Stimulated activated CD8-positive, alpha-beta memory T cell treated with anti-CD3 and anti-CD28 coated beads, Interleukin-7, amount 100 ng/mL, for 48 hours (primary cell): ENCODE measurements around the gene C1QTNF4.
A peak's percentile ranks its signal among the peaks of the same experiment; 100 is the strongest.
"Not testable (repeated sequence)": the region's sequence is repeated elsewhere in the genome, so short reads cannot be mapped to it uniquely, and the experiment has no call there.

ENCODE experiments used
- DNase-seq, 2 donors: peaks; one replicate each; pipeline ENCODE4 v3.0.0-alpha.2; 2020; ENCODE audit warnings: low read depth in 1 of 2; ENCODE audit errors: extremely low read depth in 1 of 2

Gene C1QTNF4

GRCh38 chr11:47569646-47570045, 24.6 kb downstream of the C1QTNF4 start:
- DNase-seq = no peak

GRCh38 chr11:47566149-47566698, 28.0 kb downstream of the C1QTNF4 start:
- no peak for DNase-seq

- DNase-seq = peak; percentile 62 to 70
Measured at GRCh38 chr11:47565340-47566148, 28.7 kb downstream of the C1QTNF4 start, which contains the start of gene PTPMT1. TSS of gene PTPMT1 (plus strand) at chr11:47565599. CDS start at chr11:47565623, 24 bp downstream.

- DNase-seq = no peak
Measured at GRCh38 chr11:47564933-47565339, 29.3 kb downstream of the C1QTNF4 start.

GRCh38 chr11:47564366-47564765, 29.8 kb downstream of the C1QTNF4 start:
- not testable (repeated sequence) for DNase-seq

DNA sequence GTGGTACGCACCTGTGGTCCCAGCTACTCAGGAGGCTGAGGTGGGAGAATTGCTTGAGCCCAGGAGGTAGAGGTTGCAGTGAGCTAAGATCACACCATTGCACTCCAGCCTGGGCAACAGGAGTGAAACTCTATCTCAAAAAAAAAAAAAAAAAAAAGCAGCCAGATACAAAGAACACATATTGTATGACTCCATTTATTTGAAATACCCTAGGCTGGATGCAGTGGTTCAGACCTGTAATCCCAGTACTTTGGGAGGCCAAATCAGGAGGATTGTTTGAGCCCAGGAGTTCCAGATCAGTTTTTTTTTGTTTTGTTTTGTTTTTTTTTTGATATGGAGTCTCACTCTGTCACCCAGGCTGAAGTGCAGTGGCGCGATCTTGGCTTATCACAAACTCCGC, 31.8 kb downstream of the C1QTNF4 start:
- DNase-seq = not testable (repeated sequence)

DNA sequence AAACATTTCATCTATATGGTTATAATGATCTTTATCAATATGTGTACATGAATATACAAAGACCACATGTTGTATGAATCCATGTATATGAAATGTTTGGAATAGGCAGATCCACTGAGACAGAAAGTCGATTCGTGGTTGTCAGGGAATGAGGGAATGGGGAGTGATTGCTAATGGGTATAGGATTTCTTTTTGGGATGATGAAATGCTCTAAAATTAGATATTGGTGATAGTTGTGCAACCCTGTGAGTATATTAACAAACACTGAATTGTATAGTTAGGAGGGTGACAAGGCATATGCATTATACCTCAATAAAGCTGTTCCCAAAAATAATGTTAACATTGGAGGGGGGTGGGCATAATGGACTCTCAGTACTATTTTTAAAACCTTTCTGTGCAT, 33.8 kb downstream of the C1QTNF4 start:
- DNase-seq = no peak

DNA sequence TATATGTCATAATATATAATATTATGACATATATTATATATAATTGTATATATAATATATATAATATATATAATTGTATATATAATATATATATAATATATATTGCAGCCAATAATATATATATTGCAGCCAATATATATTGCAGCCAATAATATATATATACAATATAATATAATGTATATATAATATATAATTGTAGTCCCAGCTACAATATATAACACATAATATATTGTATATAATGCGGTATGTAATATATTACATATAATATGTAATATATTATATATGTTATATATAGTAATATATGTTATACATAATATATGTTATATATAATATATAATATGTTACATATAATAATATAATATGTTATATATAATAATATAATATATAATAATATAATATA, 35.5 kb downstream of the C1QTNF4 start:
- no peak for DNase-seq

GRCh38 chr11:47557004-47557403, 37.2 kb downstream of the C1QTNF4 start:
- not testable (repeated sequence) for DNase-seq

DNA sequence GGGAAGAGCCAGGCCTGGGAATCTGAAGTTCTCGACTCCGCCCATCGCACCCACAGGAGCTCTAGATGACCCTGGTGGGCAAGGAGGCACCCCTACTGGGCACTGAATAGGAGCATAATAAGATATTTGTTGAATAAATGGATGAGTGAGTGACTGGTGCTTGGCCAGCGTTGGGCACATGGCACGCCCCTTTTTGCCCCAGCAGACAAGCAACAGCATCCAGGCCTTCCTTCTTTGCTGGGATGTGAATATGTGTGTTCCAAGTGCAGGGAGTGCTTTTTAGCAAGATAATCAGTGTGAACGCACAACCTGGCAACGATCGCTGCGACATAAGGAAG, 40.8 kb downstream of the C1QTNF4 start:
- DNase-seq = no peak

- DNase-seq = peak; percentile 86 to 90
Measured at GRCh38 chr11:47552566-47553405, 41.4 kb downstream of the C1QTNF4 start, which contains the start of gene CELF1. TSS of gene CELF1 (minus strand) at chr11:47553132. CDS start at chr11:47499523, 53,609 bp downstream.

GRCh38 chr11:47552056-47552565, 42.1 kb downstream of the C1QTNF4 start:
- no peak for DNase-seq

DNA sequence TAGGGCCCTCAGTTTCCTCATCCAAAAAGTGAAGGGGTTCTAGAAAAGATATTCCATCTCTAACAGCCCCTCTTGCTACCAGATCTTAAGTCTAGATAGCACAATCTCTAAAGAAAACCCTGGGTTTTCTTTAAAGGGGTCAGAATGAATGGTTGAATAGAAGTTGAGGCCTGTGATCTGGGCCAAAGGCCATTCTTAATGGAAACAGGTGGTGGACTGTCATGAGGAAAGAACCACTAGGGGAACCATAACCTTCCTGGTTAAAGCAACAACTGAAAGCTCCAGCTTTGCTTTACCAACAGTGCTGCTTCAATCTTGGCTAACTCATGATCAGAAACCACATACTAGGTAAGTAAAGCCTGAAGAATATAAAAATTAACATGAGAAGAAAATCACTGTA, 43.1 kb downstream of the C1QTNF4 start:
- DNase-seq = no peak

GRCh38 chr11:47550288-47551047, 43.7 kb downstream of the C1QTNF4 start:
- DNase-seq = no peak

GRCh38 chr11:47546274-47546673, 47.9 kb downstream of the C1QTNF4 start:
- not testable (repeated sequence) for DNase-seq

DNA sequence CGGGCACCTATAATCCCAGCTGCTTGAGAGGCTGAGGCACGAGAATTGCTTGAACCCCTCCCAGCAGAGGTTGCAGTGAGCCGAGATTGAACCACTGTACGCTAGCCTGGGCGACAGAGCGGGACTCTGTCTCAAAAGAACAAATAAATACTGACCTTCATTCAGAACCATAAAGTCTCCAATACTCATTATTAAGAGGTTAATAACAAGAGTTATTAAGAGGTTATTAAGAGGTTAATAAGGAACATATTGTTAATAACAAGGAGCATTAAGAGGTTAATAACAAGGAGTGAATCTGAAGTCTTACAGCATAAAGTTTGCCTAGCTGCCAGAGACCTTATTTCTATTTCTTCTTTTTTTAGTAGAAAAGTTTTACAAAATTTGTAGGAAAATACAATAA, 48.9 kb downstream of the C1QTNF4 start:
- DNase-seq = no peak

DNA sequence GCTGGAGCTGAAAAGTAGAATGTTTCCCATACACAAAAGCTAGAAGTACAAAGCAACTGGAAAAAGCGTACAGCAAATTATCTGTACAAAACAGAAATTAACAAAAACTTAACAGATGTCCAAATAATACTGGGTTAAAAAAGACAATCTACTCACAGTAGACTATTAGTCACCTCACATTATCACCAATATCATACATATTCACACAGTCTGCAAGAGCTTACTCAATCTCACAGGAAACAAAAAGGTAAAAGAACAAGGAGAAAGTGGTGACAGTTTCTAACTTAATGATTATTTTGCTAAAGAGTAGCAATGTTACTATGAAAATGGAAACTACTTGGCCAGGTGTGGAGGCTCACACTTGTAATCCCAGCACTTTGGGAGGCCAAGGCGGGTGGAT, 53.1 kb downstream of the C1QTNF4 start:
- no peak for DNase-seq

DNA sequence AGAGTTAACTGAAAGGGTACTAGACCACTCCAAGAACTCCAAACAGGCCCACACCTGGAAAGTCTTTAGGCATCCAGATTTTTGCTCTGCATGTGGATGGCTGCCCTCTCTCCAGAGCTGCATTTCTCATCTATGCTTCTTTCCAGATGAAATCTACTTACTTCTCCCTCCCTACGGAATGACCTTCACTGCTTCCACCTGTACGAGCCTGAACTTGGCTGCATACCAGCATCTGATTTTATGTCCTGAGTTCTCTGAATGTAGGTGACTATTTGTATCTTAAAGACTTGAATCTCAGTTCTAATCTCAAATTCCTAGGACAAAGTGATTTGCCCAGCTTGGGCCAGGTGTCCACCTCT, 54.6 kb downstream of the C1QTNF4 start:
- no peak for DNase-seq
